ENCODE results near the gene SDCBP2.

- no peak for TF ChIP-seq POLR2A (IDR thresholded peaks at IDR 0.05)
- no peak for TF ChIP-seq CTCF (IDR thresholded peaks at IDR 0.05)
Measured at GRCh38 chr20:1275919-1276318, 53.0 kb downstream of the SDCBP2 start.

Data from heart left ventricle (tissue), 13 donors.